ENCODE measurements around the gene SLC31A2.

- TF ChIP-seq CTCF (conservative IDR thresholded peaks at IDR 0.05) (no peak), EZH2 (IDR thresholded peaks at IDR 0.05; ENCODE audit: low read depth) (no peak)
Observed at GRCh38 chr9:113184539-113184938, 33.7 kb downstream of the SLC31A2 start.

All from PC-9 (cell line).